GM18505 (cell line): ENCODE results near the gene GJB5.

Experiments used
- ATAC-seq: cut with Tn5 transposase; IDR thresholded peaks from one replicate; pipeline ENCODE4 v1.9.1; 2021; ENCODE audit not compliant: unreplicated experiment
- POLR2A ChIP-seq: IDR thresholded peaks from 4 replicates; pipeline ENCODE4 v1.6.1; 2011; ENCODE audit warnings: borderline replicate concordance; ENCODE audit not compliant: insufficient read depth, insufficient read length; ENCODE audit errors: extremely low read depth

Gene GJB5

DNA sequence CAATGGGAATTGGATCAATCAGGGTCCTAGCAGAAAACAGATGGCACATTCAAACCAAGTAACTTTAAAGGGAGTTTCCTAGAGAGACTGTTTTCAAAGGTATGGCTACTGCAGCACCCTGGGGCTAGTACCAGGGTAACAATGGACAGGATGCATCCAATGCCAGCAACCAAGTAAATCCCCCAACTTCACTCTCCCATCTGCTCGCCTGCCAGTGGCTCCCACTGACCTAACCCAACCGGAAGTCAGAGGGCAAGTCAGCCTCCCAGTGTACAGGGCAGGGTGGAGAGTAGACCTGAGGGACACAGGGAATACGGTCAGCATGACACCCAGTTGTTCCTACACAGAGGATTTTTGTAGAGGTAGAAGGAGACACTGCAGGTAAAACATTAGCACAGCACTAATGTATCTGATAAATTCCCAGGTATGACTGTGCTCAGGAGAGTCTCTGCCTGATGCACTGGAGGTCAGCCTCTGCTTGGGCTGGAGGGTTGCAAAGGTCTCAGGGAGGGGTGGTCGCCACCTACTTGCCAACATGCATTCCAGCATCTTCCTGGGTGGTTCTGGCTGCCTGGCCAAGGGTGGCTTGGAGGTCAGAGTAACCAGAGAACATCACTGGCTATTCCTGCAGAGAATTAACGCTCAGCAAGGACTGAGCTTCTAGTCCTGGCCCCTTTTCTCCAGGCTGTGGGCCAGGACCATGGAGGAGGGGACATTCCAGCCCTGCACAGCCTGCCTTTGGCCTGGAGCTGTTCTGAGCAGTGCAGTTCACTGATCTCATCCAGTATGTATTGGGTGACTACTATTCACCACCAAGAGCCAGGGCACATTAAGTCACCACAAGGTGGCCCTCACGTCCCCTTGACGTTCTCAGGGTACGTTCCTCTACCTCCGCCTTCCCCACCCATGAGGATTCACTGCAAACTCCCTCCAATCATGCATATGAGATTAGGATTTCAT is 32.9 kb downstream of the GJB5 start:
- ATAC-seq, result no peak

DNA sequence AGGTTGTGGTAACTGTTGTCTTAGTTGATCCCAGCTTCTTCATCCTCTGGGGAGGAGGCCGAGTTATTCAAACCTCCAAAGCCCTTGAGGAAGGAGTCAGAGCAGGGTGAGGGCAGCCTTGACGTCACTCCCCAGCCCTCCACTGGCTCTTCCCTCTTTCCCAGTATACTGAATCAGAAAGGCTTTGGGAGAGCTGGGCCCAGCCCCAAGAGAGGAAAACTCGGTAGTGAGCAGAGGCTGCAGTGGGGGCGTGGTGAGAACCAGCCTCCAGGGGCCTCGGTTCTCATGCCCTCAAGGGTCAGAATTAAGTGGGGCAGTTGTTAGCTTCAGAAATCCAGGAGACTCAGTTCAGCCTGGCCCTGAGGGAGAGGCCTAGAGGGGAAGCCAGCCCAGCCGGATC is 36.1 kb downstream of the GJB5 start:
- ATAC-seq, result no peak
- TF ChIP-seq POLR2A, result no peak

More for the DNA sequence above, 32.9 kb downstream of the GJB5 start:
- TF ChIP-seq POLR2A, result no peak

DNA sequence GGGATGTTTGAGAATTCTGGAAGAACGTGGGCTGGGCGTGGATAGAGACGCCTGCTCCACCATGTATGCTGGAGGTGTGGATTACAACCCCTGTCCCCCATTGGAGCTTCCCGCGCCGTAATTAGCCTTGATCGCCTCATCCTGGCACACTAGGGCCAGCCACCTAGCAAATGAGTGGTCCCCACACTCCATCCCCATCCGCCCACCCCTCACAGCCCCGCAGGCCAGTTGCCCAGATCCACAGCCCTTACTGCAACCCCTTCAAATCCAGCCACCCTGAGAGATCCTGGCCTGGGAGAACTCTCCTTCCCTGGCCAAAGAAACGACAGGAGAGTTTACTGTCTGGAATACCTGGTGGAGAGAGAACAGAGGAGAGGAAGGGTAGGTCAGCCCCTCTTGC is 37.6 kb downstream of the GJB5 start:
- no peak for TF ChIP-seq POLR2A
- no peak for ATAC-seq

DNA sequence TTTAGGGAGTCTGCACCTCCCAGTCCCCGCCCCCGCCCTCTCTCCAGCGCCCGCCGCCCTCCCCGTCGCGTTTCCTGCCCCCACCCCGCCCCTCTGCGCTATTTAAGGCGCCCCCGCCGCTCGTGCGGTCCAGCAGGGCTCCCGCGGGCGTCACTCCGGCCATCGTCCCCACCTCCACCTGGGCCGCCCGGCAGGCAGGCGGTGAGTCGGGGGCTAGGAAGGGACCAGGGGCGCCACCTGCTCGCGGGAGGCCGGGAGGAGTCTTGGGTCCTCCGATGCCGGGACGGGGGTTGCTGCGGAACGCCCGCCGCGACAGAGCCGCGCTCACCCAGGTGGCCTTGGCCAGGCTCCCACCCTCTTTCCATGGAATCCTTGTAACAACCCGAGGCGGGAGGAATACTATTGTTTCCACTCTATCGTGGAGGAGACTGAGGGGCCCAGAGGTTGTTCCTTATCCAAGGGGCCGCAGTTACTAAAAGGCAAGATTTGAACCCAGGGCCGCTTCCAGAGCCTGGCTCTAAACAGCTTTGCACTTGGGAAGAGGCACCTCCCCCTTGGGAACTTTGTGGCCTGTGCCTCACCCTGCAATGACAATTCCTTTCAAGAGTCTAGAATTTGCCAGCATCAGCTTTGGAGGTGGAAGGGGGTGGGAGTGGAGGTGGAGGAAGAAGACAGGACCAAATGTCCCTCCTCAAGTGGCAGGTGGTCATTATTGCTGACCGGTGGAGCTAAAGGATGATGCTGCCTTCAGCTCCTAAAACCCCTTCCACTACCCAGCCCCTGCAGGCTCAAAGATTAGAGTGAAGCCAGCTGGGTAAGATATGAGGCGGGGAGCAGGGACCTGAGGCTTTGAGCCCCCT is 38.3 kb downstream of the GJB5 start, which contains the start of gene GJA4:
Gene GJA4 (plus strand): TSS at position 132 of the 860 bp plus-strand sequence. CDS start 1,215 bp downstream, outside the sequence.
- TF ChIP-seq POLR2A, result no peak
- no peak for ATAC-seq

DNA sequence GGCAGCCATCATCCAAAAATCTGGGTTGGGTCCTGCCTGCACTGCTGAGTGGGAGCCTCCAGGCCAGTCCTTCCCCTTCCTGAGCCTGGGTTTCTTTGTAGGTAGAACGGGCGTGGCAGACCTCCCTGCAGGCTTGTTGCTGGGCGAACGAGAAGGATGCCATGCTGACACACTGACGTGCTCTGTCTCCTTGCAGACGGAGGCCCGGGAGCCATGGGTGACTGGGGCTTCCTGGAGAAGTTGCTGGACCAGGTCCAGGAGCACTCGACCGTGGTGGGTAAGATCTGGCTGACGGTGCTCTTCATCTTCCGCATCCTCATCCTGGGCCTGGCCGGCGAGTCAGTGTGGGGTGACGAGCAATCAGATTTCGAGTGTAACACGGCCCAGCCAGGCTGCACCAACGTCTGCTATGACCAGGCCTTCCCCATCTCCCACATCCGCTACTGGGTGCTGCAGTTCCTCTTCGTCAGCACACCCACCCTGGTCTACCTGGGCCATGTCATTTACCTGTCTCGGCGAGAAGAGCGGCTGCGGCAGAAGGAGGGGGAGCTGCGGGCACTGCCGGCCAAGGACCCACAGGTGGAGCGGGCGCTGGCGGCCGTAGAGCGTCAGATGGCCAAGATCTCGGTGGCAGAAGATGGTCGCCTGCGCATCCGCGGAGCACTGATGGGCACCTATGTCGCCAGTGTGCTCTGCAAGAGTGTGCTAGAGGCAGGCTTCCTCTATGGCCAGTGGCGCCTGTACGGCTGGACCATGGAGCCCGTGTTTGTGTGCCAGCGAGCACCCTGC is 39.3 kb downstream of the GJB5 start:
- no peak for TF ChIP-seq POLR2A
- ATAC-seq, result no peak

DNA sequence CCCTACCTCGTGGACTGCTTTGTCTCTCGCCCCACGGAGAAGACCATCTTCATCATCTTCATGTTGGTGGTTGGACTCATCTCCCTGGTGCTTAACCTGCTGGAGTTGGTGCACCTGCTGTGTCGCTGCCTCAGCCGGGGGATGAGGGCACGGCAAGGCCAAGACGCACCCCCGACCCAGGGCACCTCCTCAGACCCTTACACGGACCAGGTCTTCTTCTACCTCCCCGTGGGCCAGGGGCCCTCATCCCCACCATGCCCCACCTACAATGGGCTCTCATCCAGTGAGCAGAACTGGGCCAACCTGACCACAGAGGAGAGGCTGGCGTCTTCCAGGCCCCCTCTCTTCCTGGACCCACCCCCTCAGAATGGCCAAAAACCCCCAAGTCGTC is 39.9 kb downstream of the GJB5 start:
- TF ChIP-seq POLR2A, result no peak
- ATAC-seq, result no peak

DNA sequence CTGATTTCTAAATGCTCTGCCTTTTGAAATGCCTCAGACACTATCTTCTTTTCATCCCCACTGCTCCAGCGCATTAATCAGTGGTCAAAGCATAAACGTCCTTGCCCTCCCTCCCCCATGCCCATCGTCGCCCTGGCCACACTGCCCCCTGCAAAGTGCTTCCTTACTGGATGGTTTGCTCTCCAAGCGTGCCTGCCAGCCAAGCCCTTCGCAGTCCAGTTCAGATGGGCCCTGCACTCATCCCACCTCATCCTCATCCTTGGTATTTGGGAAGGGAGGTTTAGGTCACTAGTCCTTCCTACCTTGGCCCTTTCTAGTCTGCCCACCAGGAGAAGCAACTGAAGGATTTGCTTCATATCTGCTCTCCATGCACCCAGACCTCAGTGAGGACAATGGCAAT is 41.1 kb downstream of the GJB5 start:
- TF ChIP-seq POLR2A, result no peak
- ATAC-seq, result no peak

DNA sequence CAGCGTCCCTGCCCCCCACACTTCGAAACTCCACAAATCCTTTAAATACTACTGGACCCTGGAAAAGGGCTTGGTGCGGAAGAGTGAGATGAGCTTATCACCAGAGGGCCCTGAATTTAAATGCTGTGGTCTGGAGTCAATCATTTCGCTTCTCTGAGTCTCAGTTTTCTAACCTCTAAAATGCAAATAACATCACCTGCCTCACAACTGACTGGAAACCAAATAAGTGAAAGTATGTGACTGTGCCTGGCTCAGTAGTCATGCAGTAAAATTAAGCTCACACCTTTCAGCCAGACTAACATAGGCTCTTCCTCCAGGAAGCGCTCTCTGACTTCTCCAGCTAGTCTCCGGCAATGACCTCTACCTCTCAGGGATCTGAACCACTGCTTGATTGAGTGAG is 42.1 kb downstream of the GJB5 start:
- TF ChIP-seq POLR2A, result no peak
- no peak for ATAC-seq

DNA sequence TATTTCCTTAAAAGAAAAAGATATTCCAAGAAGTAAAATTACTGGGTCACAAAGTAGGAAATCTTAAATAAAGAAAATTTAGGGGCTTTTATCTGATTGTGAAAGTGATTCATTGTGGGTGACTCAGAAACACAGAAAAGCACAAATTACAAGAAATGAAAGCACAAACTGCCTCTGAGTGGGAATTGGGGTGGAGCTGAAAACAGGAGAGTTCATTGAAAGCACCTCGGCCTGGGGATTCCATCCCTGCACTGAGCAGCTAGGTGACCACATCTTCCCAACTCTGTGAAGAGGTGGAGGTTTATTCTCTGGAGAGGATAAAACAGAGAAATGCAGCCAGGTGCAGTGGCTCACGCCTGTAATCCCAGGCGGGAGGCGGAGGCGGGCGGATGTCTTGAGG is 45.4 kb downstream of the GJB5 start:
- no peak for TF ChIP-seq POLR2A
- no peak for ATAC-seq

DNA sequence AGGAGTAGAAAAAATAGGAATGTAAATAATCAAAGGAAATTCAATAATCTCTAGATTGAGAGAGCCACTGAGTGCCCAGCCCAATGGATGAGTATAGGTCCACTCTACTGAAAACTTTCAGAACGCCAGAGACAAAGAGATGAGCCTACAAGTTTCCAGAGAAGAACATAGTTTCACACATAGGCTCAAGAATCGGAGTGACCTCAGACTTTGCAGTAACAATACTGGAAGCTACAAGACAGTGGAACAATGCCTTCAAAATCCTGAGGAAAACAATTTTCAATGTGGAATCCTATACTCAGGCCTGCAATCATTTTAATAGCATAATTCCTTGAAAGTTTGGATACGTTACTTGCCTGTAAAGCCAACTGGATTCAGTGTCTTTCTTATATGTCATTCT is 48.9 kb downstream of the GJB5 start:
- no peak for ATAC-seq
- no peak for TF ChIP-seq POLR2A

DNA sequence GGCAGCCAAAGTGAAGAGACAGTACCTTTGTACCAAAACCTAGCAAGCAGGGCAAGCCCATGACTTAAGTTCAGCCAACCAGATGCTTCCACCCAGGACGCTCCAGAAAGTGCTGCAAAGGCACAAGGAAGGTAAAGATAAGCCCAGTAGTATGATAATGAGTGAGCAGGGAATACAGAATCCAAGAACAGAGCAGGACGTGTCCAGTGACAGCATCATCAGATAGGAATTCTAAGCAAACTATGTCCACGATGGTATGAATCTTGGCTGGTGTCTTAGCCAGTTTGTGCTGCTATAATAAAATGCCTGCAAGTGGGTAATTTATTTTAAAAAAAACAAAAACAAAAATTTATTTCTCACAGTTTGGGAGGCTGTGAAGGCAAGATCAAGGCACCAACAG is 51.5 kb downstream of the GJB5 start:
- ATAC-seq, result no peak
- TF ChIP-seq POLR2A, result no peak
